HL-60 (cell line): ENCODE results near the gene FGFR4.

Experiments
- DNase-seq, 2 experiments: peaks; one replicate each; pipeline ENCODE4 v3.0.0-alpha.2; 2010 to 2020; ENCODE audit warnings: low read depth in 1 of 2, low spot score in 1 of 2
- H3K27ac ChIP-seq: fragments of 250-450 bp; sonication (Bioruptor Pico); replicated peaks from 2 replicates; pipeline ENCODE4 v1.5.1; 2020; ENCODE audit warnings: mild to moderate bottlenecking, moderate library complexity
- H3K27me3 ChIP-seq: fragments of 250-450 bp; sonication (Bioruptor Pico); 2 replicates; pipeline ENCODE4 v1.5.1; 2021; ENCODE audit warnings: mild to moderate bottlenecking, moderate library complexity; ENCODE audit not compliant: insufficient read depth, poor library complexity, severe bottlenecking
- H3K4me3 ChIP-seq: replicated peaks from 2 replicates; pipeline ENCODE4 v1.5.1; 2011; ENCODE audit warnings: mild to moderate bottlenecking, control low read depth, low read length; ENCODE audit not compliant: insufficient read depth
- GABPA ChIP-seq: IDR thresholded peaks from 2 replicates; pipeline ENCODE4 v1.6.1; 2012; ENCODE audit warnings: low read depth
- POLR2AphosphoS5 ChIP-seq: IDR thresholded peaks from 2 replicates; pipeline ENCODE4 v1.6.1; 2012; ENCODE audit warnings: low read depth
- SPI1 ChIP-seq: IDR thresholded peaks from 2 replicates; pipeline ENCODE4 v1.6.1; 2012; ENCODE audit warnings: low read depth, mild to moderate bottlenecking, borderline replicate concordance
- TF ChIP-seq, protein P1 (sequence below): IDR thresholded peaks from one replicate; pipeline ENCODE4 v1.5.1; 2011; ENCODE audit warnings: low read length, control low read depth, inconsistent platforms; ENCODE audit not compliant: insufficient read depth
- TF ChIP-seq, protein P2 (sequence below): IDR thresholded peaks from 2 replicates; pipeline ENCODE4 v1.6.1; 2012; ENCODE audit warnings: low read depth; ENCODE audit not compliant: insufficient replicate concordance

FGFR4 gene

DNA sequence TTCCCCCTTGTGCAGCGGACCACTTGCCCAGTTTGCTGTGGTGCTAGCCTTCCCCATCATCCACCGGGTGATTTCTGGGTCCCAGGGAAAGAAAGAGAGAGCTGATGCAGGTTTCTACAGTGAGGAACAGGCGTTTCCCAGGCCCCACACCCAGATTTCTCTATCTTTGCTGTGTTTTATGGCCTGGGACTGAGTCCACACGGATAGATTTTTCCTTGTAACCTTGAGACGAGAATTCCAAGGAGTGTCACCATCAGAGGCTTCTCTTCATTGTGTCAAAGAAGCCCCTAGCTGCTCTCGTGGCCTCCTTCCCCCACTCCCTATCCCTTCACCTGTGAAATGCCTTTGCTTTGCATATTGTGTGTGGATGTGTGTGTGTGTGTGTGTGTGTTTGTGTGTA lies 21.2 kb upstream of the FGFR4 start:
- no peaks in the 10 kb centered on the region for H3K27me3 ChIP-seq
- TF ChIP-seq, protein P1, sequence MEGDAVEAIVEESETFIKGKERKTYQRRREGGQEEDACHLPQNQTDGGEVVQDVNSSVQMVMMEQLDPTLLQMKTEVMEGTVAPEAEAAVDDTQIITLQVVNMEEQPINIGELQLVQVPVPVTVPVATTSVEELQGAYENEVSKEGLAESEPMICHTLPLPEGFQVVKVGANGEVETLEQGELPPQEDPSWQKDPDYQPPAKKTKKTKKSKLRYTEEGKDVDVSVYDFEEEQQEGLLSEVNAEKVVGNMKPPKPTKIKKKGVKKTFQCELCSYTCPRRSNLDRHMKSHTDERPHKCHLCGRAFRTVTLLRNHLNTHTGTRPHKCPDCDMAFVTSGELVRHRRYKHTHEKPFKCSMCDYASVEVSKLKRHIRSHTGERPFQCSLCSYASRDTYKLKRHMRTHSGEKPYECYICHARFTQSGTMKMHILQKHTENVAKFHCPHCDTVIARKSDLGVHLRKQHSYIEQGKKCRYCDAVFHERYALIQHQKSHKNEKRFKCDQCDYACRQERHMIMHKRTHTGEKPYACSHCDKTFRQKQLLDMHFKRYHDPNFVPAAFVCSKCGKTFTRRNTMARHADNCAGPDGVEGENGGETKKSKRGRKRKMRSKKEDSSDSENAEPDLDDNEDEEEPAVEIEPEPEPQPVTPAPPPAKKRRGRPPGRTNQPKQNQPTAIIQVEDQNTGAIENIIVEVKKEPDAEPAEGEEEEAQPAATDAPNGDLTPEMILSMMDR = no peak
- TF ChIP-seq GABPA (no peak), SPI1 (no peak), POLR2AphosphoS5 (no peak)
- TF ChIP-seq, protein P2, sequence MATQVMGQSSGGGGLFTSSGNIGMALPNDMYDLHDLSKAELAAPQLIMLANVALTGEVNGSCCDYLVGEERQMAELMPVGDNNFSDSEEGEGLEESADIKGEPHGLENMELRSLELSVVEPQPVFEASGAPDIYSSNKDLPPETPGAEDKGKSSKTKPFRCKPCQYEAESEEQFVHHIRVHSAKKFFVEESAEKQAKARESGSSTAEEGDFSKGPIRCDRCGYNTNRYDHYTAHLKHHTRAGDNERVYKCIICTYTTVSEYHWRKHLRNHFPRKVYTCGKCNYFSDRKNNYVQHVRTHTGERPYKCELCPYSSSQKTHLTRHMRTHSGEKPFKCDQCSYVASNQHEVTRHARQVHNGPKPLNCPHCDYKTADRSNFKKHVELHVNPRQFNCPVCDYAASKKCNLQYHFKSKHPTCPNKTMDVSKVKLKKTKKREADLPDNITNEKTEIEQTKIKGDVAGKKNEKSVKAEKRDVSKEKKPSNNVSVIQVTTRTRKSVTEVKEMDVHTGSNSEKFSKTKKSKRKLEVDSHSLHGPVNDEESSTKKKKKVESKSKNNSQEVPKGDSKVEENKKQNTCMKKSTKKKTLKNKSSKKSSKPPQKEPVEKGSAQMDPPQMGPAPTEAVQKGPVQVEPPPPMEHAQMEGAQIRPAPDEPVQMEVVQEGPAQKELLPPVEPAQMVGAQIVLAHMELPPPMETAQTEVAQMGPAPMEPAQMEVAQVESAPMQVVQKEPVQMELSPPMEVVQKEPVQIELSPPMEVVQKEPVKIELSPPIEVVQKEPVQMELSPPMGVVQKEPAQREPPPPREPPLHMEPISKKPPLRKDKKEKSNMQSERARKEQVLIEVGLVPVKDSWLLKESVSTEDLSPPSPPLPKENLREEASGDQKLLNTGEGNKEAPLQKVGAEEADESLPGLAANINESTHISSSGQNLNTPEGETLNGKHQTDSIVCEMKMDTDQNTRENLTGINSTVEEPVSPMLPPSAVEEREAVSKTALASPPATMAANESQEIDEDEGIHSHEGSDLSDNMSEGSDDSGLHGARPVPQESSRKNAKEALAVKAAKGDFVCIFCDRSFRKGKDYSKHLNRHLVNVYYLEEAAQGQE = no peak
- DNase-seq = no peak
- no peak overlapping the region for H3K4me3 ChIP-seq
- no peak overlapping the region for H3K27ac ChIP-seq

DNA sequence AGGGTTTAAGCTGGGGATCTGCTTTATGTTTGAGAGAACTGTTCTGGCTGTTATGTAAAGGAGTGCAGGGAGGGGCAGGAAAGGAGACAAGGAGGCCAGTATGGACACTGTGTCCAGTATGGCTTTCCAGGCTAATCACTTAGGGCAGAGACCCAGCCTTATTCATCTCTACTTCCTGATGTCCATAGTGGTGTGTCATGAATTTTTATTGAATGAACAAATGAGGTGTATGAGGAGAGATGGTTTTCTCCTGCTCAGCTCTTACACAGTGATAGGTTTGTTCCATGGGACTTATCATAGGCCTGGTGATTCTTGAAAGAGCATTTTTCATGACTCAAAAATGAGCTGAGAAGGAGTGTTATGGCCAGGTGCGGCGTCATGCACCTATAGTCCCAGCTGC lies 20.5 kb upstream of the FGFR4 start:
- Histone ChIP-seq H3K4me3 (no peak overlapping the region), H3K27ac (no peak overlapping the region), H3K27me3 (no peaks in the 10 kb centered on the region)
- DNase-seq = no peak
- no peak for TF ChIP-seq SPI1
- TF ChIP-seq, protein P1 = no peak
- no peak for TF ChIP-seq POLR2AphosphoS5

DNA sequence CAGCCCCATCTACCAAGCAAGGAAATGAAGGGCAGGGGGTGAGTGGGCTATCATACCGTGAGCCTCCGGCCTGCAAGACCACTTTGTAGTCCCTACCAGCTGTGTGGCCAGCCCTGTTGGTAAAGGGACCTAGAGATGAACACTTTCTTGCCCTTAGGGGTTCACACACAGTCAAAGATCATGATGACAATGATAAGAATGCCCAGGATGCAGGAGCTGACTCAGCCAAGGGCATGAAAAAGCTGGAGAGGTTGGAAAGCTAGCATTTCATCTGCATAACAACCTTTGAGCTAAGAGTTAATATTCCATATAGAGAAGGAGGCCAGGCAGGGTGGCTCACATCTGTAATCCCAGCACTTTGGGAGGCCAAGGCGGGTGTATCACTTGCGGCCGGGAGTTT lies 19.2 kb upstream of the FGFR4 start:
- Histone ChIP-seq H3K4me3 (no peak overlapping the region), H3K27me3 (no peaks in the 10 kb centered on the region), H3K27ac (no peak overlapping the region)
- TF ChIP-seq SPI1 (no peak), GABPA (no peak), POLR2AphosphoS5 (no peak)
- TF ChIP-seq, protein P2 = no peak
- TF ChIP-seq, protein P1 = no peak
- DNase-seq = no peak

DNA sequence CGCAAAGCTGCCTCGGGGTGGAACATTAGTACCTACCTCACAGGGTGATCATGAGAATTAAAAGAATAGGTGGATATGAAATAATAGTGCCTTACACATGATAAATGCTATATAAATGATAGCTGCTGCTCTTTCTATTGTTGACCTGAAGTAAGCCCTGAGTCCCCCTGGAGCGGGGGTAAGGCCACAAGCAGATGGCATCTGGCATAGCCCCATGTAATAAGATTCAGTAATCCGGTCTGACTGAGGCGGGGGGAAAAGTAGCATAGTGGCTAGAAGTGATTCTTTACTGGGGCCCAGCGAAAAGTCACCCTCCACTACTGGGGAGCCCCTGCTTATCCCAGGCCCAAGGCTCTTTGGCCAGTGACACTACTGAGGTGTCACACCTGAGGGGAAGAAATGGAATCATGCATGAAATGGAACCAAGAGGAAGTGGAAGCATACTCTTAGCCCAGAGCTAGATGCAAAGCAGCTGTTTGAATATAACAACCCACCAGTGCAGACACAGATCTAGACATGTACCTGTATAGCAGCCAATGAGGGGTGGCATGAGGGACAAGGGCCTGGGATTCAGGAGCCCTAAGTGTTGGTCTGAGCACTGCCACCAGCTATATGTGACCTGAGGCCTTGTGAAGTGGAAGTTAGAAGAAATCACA lies 16.1 kb upstream of the FGFR4 start:
- H3K27me3 ChIP-seq = no peaks in the 10 kb centered on the region
- peak; percentile 15; the same call in 1 of the 2 replicates for TF ChIP-seq SPI1
- TF ChIP-seq, protein P1 = no peak
- no peak for DNase-seq
- no peak overlapping the region for H3K27ac ChIP-seq
- H3K4me3 ChIP-seq = no peak overlapping the region
